CD4-positive, alpha-beta T cell treated with Interleukin-17A for 4 hours (primary cell): ENCODE measurements around the gene INPPL1.

Source experiments
- DNase-seq: peaks from one replicate; pipeline ENCODE4 v3.0.0-alpha.2; 2020; ENCODE audit warnings: mixed read lengths

INPPL1 gene

DNA sequence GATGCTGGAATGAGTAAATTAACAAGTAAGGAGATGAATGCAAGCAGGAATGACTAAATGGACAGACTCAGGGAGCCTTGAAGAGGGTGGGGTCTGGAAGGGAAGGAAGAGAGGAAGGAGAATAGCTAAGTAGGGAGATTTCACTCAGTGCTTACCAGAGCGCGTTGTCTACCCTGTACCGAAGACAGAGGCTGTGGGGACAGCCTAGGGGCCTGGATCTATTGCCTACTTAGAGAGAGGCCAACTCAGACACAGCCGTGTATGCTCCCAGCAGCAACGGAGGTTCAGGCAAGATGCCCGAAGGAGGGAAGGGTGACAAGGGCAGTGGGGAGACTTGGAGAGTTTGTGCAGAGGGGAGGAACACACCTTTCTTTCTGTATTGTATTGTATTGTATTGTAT, 7.9 kb upstream of the INPPL1 start, which contains the start of gene FOLR2:
FOLR2 (plus strand) TSS at position 157 of the 400 bp plus-strand sequence. CDS start 1,791 bp downstream, outside the sequence.
- DNase-seq = no peak

DNA sequence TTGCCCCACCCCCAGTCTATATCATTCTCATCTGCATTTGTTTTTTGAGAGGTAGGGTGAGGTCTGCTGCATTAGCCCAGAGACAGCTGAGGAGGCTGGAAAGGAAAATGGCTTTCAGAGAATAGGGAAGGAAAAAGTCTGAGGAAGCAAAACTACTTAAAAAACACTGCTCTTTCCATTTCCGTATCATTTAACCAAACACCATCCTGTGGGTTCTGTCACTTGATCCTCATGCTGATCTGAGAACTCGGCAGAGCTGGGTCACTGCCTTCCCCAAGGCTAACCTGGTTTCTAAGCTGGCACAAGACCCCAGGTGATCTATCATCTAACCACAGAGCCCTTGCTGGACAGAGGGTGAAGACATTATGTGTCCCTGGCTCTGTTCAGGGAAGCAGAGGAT, 6.7 kb upstream of the INPPL1 start:
- no peak for DNase-seq

DNA sequence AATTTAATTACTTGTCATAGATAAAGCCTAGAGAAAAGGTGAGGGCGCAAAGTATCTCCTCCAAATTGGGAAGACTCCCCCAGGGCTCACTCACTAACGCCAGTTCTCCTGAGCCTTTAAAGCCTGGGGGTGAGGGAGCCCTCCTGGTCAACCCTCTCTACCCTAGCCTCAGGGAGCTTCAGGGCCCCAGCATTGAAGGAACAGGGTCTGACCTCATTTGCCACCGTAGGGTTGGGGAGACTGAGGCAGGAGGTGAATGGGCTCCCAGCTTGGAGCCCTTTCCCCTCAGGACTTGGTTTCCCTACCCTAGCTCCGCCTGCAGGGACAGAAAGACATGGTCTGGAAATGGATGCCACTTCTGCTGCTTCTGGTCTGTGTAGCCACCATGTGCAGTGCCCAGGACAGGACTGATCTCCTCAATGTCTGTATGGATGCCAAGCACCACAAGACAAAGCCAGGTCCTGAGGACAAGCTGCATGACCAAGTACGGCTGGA, 6.3 kb upstream of the INPPL1 start:
- no peak for DNase-seq

DNA sequence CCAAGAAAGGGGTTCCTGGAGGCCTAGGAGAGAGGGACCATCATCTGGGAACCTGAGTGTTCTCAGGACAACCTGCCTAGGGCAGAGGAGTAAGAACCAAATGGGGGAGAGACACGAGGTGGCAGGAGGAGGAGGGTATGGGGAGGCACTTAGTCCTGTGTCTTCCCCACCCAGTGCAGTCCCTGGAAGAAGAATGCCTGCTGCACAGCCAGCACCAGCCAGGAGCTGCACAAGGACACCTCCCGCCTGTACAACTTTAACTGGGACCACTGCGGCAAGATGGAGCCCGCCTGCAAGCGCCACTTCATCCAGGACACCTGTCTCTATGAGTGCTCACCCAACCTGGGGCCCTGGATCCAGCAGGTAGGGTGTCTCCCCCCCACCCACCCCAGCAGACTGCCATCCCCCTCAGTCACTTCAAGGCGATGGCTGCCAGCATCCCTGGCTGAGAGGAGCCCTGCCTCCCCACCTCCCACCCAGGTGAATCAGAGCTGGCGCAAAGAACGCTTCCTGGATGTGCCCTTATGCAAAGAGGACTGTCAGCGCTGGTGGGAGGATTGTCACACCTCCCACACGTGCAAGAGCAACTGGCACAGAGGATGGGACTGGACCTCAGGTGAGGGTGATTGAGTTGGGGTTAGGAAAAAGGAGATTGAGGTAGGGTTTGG, 3.7 kb upstream of the INPPL1 start:
- DNase-seq = no peak

DNA sequence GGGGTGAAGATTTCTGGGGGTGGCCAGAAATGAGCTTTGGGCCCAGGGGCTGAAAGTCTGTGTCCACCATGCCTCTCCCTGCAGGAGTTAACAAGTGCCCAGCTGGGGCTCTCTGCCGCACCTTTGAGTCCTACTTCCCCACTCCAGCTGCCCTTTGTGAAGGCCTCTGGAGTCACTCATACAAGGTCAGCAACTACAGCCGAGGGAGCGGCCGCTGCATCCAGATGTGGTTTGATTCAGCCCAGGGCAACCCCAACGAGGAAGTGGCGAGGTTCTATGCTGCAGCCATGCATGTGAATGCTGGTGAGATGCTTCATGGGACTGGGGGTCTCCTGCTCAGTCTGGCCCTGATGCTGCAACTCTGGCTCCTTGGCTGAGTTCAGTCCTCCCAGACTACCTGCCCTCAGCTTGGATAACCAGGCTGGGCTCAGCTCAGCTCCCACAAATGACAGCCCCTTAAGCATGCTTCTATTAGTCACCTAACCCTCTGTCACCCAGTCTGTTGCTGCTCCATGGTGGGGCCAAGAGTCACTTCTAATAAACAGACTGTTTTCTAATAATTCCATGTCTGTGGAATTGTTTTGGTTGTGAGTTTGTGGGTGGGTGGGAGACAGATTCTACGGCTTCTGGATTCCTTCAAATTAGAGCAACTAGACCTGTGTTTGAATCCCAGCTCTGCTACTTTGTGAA, 3.0 kb upstream of the INPPL1 start:
- DNase-seq = no peak

DNA sequence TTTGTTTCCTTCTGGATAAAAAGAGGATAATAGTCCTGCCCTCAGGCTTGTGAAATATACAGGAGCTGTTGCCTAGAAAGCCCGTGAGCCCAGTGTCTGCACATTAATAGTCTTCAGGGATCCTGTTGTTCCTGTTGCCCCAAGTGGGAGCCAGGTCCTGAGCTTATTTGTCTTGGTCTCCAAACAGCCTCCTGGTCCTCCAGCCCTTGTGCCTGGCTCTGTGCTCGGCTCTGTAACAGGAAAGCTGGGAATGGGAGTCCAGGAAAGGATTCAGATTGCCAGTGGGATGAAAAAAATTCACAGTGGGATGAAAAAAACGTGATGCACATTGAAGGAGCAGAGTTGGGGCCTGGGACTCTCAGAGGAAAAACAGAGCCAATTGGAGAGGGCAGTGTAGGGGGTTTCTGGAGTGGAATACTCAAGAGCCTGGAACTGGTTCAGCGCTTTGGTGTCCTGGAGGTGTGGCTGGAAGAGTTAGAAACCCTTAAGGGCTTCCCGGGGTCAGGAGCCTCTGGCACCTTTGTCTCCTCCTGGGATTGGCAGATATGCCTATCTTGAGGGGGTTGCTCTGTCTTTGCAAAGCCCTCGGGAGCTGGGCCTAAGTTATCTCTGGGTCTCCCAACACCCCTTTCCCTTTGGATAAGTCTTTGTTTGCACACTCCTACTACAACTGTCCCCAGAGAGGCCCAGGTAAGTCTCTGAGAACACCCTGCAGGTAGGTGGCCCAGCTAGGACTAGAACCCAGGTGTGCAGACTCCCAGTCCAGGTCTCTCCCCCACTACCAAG, 2.3 kb upstream of the INPPL1 start:
- DNase-seq = no peak

DNA sequence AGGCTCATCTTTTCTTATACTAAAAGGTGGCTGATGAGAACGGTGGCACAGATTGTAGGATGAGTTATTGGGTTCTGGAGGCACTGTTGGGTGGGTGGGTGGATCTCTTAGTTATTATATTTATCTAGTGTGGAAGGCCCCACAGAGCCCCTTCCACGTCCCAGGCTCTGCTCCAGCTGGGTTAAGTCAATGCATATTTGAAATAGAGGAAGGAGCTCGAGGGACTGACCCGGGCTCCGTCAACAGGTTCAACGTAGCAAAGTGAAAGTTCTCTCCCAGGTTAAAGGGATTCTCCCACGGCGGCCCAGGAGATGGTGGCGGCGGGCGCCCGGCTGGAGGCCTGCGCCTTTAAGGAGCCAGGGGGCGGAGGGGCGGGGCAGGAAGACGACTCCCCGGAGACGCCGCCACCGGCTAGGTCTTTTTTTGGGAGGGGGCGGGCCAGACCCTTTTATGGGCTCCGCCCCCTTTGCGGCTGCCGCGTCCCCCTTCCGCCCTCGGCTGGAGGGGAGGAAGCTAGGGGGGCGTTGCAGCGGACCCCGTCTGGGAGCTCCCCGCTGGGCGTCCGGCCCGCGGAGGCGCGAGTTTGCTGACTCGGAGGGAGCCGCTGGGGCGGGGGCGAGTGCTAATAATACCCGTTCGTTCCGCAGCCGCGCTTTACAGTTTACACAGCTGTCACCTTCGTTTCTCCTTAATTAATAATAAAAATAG, 1.5 kb upstream of the INPPL1 start:
- DNase-seq = peak; percentile 98

DNA sequence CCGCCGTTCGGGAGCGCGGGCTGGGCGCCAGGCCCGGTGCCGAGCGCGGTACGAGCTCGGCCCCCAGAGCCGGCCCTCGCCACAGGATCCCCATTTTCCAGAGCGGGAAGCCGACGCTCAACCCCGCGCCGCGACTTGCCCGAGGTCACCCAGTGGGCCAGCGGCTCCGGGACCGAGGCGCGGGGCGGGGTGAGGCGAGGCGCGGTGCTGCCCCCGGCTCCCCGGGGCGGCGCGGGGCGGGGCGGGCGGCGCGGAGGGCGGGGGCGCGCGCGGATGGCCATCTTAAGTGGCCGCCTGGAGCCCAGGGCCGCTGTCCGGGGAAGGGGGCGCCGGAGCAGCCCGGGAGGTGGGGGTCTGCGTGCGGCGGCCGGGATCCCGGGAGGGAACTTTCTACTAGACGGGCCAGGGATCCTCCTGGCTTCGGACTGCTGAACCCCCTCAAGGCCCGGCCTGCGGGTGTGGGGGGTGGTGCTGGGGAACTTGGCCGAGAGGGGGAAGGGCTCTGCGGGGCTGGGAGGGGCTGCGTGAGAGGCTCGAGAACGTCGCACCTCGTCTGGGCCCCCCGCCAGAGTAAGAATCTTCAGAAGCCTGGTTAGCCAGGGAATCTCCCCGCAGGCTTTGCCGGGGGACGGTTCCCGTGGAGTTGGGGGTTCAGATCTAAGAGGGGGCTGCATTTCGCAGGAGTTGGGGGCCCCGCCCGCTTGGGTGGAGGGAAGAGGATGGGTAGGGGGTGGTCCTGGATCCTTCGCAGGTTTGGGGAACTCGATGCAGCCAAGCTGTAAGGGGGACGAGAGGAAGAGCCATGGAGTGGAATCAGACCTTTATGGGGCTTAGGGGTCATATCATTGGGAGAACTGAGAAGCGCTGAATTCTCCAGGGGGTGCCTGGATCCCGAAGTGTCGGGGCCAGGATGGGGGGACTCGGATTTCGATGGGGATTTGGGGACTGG, 678 bp upstream of the INPPL1 start:
- DNase-seq = peak; percentile 72

DNA sequence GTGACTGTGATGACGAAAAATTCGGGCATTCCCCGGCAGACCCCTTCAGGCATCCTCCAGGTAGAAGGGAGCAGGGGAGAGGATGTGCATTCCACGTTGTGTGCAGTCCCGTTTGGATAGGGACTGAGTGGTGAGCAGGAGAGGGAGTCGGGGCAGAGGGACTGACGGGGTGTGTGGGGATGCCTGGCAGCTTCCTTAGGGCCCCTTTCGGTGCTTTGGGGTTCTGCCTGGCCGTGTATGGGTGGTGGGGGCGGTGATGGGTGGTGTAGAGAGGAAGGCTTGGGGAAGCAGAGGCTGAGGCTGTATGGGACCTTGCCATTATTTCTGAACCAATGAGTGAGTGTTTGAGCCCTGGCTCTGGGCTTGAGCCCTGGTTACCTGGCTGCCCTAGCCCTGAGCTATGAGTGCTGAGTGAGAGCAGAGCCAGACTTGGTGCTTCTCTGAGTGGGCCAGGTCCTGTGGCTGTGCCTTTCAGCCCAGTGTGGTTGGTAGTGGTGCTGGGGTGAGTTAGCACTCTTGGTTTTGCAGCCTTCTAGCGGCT, 914 bp downstream of the INPPL1 start:
- peak; percentile 39 for DNase-seq

DNA sequence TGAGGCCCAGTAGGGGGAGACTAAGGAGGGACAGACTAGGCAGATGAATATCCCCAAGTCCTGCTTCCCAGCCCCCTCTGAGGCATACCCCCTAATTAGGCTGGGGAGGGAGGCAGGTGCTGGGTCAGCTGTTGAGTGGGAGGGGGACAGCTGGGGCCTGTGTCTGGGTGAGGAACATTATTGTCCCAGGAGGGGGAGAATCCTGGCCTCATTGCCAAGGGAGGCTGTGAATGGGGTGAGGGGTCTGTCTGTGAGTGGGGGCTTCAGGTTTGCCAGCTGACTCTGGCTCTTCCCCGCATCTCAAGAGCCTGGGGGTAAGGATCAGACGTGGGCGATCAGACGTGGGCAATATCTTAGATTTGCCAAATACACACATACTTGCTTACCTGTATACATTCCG, 2.1 kb downstream of the INPPL1 start:
- no peak for DNase-seq

DNA sequence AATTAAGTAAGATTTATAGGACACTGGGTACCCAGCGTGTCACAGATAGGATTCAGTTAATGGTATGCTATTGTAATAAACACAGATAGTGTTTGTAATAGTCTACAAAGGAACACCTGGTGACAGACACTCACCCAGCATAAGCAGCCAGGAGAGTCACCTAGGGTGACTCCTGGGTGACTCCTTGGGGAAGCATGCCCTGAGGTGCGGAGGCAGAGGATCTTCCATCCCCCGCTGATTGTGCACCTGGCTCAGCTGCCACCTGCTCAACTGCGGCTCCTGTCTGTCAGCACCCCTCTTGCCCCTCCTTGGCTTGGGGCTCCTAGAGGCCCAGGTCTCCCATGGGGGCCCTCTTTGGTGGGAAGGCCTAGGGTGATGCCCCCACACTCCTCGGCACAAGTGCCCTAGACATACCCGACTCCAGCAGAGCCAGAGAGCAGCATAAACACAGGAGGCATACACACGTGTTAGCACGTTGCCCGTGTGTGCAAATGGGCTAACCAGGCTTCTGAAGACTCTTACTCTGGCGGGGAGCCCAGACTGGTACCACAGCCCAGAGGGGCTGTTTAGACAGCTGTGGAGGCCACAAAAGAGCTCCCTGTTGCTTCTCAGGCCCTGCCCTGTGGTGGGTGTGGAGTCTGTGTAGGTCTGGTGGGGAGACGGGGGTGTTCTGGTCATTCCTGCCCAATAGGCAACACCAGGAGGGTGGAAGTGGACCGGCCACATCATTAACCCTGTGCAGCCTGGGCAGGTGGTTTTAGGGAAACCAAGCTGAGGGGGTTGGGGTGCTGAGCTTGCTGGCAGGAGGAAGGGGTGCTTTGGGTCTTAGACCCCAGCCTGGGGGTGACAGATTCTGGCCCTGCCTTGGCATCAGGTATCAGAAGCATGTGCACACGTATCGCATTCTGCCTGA, 3.0 kb downstream of the INPPL1 start:
- DNase-seq = no peak

DNA sequence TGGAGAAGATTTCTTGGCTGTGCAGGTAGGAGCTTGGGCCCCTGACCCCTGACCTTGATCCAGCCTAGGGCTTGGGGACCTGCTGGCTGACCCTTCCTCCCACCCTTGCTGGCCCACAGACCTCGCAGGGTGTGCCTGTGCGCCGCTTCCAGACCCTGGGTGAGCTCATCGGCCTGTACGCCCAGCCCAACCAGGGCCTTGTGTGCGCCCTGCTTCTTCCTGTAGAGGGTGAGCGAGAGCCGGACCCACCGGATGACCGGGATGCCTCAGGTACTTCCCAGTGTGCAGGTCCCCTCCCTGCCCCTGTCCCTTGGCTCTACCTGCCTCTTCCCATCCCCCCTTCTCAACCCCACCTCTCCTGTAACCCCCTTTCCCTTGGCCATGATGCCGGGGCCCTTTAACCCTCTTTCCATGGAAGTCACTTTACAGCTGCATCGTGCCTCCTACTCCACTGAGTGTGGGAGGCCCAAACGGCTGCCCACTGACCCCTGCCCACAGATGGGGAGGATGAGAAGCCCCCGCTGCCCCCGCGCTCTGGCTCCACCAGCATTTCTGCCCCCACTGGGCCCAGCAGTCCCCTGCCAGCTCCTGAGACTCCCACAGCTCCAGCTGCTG, 3.8 kb downstream of the INPPL1 start:
- no peak for DNase-seq

DNA sequence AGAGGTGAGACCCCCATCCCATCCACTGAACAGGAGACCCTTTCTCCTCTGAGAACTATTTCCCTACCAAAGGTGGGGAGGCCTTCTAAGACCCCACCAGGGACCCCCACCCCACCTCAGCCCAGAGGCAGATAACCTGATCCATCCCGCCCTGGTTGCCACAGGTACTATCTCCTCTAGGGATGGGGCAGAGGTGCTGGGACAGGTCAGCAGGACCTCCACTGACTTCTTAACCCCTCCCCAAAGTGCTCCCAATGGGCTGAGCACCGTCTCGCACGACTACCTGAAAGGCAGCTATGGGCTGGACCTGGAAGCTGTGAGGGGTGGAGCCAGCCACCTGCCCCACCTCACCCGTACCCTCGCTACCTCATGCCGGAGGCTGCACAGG, 4.3 kb downstream of the INPPL1 start:
- DNase-seq = no peak

DNA sequence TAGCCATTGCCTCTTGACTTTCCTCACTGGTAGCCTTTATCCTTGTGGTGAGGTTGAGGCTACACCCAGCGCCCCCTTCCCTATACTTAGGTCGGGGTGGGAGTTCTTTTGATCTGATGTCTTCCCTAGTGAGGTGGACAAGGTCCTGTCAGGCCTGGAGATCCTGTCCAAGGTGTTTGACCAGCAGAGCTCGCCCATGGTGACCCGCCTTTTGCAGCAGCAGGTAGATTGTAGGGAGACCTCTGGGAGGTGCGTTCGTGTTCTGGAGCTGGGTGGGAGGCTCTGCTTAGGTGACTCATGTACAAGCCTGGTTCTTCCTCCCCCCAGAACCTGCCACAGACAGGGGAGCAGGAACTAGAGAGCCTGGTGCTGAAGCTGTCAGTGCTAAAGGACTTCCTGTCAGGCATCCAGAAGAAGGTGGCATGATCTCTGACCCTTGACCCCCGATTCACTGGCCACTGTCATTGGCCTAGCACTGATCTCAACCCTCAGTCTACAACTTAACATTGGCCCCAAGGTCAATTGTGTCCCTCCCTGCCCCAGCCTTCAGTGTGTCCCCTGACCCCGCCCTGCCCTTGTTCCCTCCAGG, 4.9 kb downstream of the INPPL1 start:
- DNase-seq = no peak

DNA sequence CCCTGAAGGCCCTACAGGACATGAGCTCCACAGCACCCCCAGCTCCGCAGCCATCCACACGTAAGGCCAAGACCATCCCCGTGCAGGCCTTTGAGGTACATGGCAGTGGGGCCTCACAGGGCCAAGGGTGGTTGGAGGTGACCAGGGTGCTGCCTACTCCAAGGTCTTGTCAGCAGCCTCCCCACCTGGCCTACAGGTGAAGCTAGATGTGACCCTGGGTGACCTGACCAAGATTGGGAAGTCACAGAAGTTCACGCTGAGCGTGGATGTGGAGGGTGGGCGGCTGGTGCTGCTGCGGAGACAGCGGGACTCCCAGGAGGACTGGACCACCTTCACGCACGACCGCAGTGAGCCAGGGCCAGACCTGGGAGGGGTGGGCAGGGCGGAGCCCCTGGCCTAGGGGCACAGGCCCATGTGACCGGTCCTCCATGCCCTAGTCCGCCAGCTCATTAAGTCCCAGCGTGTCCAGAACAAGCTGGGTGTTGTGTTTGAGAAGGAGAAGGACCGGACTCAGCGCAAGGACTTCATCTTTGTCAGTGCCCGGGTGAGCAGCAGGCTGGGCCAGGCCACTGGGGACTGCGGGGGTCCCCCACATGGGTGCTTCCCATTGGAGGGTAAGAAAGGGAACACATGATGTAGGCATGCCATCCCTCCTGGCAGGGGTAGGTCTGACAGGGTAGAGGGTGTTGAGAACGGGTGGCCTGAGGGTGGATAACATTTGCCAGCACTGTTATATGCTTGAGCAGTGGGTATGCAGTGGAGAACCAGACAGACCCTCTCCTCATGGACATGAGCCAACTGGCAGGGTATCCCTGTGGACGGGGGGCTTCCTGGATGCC, 5.6 kb downstream of the INPPL1 start:
- DNase-seq = no peak

DNA sequence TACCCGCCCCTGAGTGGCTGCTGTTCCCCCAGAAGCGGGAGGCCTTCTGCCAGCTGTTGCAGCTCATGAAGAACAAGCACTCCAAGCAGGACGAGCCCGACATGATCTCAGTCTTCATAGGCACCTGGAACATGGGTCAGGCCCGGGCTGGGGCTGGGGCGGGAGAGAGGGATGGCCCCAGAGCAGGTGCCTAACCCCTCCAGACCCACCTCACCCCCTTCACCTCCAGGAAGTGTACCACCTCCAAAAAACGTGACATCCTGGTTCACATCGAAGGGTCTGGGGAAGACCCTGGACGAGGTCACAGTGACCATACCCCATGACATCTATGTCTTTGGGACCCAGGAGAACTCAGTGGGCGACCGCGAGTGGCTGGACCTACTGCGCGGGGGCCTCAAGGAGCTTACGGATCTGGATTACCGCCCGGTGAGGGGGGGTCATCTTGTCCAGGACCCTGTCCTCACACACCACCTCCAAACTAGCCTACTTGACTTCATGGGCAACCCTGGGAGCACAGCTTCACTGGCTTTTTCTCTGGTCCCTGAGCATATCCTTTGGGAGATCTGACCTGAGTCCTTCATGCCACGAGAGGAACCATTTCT, 6.3 kb downstream of the INPPL1 start:
- no peak for DNase-seq

DNA sequence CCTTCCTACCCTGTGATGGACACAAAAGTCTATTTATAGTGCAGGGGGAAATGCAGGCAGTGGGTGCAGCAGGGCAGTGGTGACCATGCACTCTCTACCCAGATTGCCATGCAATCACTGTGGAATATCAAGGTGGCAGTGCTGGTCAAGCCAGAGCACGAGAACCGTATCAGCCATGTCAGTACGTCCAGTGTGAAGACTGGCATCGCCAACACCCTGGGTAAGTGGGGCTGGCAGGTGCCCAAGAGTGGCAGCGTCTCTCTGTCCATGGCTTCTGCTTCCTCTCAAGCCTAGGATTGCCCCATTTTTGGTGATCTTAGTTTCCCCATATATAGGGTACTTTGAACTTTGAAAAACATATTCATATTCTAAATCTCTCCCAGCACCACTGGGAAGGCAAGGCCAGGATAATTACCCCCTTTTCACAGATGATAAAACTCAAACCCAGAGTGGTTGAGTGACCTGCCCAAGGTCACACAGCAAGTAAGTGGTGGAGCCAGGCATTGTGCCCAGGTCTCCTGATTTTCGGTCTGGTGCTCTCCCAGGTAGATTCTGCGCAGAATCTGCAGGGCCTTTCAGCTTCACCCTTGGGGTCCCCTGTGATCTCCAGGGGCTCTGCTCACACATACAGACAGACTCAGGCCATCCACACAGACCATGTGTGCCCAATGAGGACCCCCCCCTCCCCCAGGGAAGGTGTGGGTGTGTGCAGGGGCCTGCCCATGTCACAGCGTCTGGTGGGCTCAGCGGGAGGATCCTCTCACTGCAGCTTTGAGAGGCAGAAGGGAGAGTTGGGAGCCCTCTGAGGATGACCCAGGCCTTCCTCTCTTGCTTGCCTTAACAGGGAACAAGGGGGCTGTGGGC, 7.1 kb downstream of the INPPL1 start:
- DNase-seq = no peak
